ENCODE measurements around the gene ATP6V0C. TPM values are rescaled to one million over a fixed set of nuclear protein-coding genes. Genes with fewer than 3 reads are reported as not detected.
"Not testable (repeated sequence)": the region's sequence is repeated elsewhere in the genome, so short reads cannot be mapped to it uniquely, and the experiment has no call there.

The ATP6V0C gene
- polyA plus RNA-seq, 3 donors from 2014 or later, result 70.9 to 116 (median 90.8) TPM

DNA sequence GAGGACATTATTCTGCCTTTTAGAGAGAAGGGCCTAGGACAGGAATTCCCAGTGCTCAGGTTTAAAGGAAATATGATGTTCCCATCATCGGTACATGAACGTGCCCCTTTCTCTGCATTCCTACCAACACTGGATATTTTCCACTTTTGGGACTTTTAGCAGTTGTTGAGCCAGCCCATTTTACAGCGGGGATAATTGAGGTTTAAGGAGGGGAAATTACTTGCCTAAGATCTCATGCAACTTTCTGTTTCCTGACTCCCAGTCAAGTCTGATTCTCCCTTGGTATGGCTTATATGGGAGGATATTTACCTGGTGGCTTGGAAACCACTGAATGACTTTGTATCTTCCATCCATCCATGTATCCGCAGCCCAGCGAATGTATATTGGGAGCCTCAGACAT, 20.6 kb downstream of the ATP6V0C start:
- peaks cover 35 to 40% of the 10 kb centered on the region in 2 donors for H3K4me1 Mint-ChIP-seq
- DNase-seq, H3K36me3 Mint-ChIP-seq, H3K9me3 Mint-ChIP-seq: not testable (repeated sequence)
- H3K27me3 Mint-ChIP-seq (ENCODE audit: low read depth in 3 of 3), result peaks cover 35 to 38% (median 36%) of the 10 kb centered on the region in 3 donors
- peak overlapping the region; percentile 62 to 99 (median 98) for H3K27ac Mint-ChIP-seq
- peak overlapping the region in 4 of 5 donors; percentile 61 to 80 (median 70) for H3K4me3 Mint-ChIP-seq

GRCh38 chr16:2535625-2536013, 21.9 kb downstream of the ATP6V0C start:
- no peak for DNase-seq
- H3K4me1 Mint-ChIP-seq, result peaks cover 48 to 51% of the 10 kb centered on the region in 2 donors

GRCh38 chr16:2537451-2538379, 24.0 kb downstream of the ATP6V0C start, which contains the start of gene PDPK1:
TSS of gene PDPK1 (plus strand) at chr16:2538021. CDS start at chr16:2538113, 92 bp downstream.
- peaks cover 20 to 23% (median 20%) of the 10 kb centered on the region in 3 donors for H3K27me3 Mint-ChIP-seq (ENCODE audit: low read depth in 3 of 3)
- peaks cover 52 to 56% of the 10 kb centered on the region in 2 donors for H3K4me1 Mint-ChIP-seq
- peak within 1 kb of the TSS; percentile 91 to 97 (median 94) for H3K27ac Mint-ChIP-seq
- peak within 1 kb of the TSS; percentile 81 to 94 (median 91) for H3K4me3 Mint-ChIP-seq
- peaks cover 0 to 3% (median 0%) of the 10 kb centered on the region in 6 donors for H3K9me3 Mint-ChIP-seq
- no peaks in the 10 kb centered on the region for H3K36me3 Mint-ChIP-seq
- DNase-seq, result peak; percentile 93 to 97 (median 96)

More at GRCh38 chr16:2535625-2536013, 21.9 kb downstream of the ATP6V0C start:
- peak overlapping the region in 4 of 5 donors; percentile 35 to 81 (median 40) for H3K4me3 Mint-ChIP-seq
- peak overlapping the region in 4 of 6 donors; percentile 55 to 66 (median 60) for H3K27ac Mint-ChIP-seq
- peaks cover 0 to 3% (median 0%) of the 10 kb centered on the region in 6 donors for H3K9me3 Mint-ChIP-seq
- no peaks in the 10 kb centered on the region for H3K36me3 Mint-ChIP-seq
- H3K27me3 Mint-ChIP-seq (ENCODE audit: low read depth in 3 of 3), result peaks cover 34 to 36% (median 36%) of the 10 kb centered on the region in 3 donors

DNA sequence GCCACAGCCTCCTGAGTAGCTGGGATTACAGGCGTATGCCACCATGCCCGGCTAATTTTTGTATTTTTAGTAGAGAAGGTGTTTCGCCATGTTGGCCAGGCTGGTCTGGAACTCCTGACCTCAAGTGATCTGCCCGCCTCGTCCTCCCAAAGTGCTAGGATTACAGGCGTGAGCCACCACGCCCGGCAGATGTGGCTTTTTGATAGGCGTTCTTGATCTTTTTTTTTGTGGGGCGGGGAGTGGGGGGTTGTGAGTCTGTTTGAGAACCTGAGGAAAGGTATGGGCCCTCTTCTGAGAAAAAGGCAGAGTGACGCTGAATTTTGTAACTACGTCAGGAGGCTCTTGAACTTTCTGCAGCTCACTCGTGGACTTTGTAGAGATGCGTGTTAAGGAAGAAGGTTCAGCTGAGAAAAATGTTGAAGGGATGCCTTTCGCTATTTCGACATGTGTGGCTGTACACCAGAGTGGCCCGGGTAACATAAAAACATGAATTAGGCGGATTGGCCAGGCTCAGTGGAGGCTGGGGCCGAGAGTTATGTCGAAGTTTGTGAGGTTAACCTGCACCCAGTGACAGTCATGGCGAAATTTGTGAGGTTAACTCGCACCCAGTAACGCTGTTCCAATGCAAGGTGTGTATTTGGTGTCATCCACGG, 25.6 kb downstream of the ATP6V0C start:
- not testable (repeated sequence) for H3K27me3 Mint-ChIP-seq (ENCODE audit: low read depth in 3 of 3); H3K36me3 Mint-ChIP-seq; H3K9me3 Mint-ChIP-seq; DNase-seq
- Mint-ChIP-seq H3K27ac (peak overlapping the region in 5 of 6 donors; percentile 23 to 73 (median 72)), H3K4me1 (peaks cover 48 to 50% of the 10 kb centered on the region in 2 donors), H3K4me3 (peak overlapping the region; percentile 75 to 87 (median 83))

DNA sequence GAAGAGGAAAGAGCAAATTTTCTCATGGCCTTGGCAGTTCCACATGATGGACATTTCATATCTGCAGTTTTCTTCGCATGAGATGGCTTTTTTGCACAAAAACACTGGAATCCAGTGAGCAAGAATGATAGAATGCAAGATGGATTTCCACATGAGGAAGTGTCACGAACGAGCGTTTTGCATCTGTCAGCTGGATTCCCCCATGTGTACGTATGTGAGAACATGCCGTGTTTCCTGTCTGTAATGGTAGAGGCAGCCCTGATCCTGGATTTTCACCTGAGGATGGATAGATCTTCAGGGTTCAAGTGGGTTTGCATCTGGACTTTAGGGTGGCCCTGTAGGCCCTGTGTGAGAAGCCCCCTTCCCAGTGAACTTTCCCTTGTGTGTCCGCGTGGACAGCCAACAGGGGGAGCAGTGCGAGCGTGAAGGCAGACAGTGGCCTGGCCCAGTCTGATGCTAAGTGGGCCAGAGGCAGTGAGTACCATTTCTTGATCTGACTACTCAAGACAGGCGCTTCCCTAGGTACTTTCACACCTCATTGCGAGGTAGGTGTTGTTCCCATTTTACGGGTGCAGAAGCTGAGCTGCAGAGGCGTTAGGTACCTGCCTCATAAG, 26.2 kb downstream of the ATP6V0C start:
- Mint-ChIP-seq H3K27ac (peak overlapping the region in 2 of 6 donors; percentile 73), H3K4me3 (peak overlapping the region in 4 of 5 donors; percentile 75 to 87 (median 83)), H3K4me1 (peaks cover 48 to 50% of the 10 kb centered on the region in 2 donors)
- not testable (repeated sequence) for H3K36me3 Mint-ChIP-seq; H3K27me3 Mint-ChIP-seq (ENCODE audit: low read depth in 3 of 3); H3K9me3 Mint-ChIP-seq; DNase-seq

DNA sequence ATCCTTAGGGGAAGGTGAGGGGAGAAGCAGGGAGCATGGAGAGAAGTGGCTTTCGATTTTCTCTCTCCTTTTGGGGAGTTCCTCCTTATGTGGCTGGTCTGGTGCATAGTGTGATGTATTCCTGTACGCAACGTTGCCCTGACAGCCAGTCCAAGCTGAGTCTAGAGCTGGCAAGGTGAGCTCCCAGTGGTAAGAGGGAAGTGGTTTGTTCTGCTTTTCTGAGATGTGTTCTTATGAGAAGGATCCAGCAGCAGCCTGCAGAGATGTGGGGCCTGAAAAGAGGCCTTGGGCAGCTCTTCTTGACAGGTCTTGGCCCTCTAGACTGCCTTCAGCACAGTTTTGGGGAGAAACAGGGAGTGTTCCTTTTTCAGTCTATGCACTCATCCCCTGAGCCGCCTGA, 27.2 kb downstream of the ATP6V0C start:
- DNase-seq; H3K36me3 Mint-ChIP-seq; H3K27me3 Mint-ChIP-seq (ENCODE audit: low read depth in 3 of 3); H3K9me3 Mint-ChIP-seq: not testable (repeated sequence)
- Mint-ChIP-seq H3K4me3 (peak overlapping the region in 2 of 5 donors; percentile 39 to 45), H3K27ac (peak overlapping the region in 5 of 6 donors; percentile 40 to 80 (median 57)), H3K4me1 (peaks cover 48 to 55% of the 10 kb centered on the region in 2 donors)

DNA sequence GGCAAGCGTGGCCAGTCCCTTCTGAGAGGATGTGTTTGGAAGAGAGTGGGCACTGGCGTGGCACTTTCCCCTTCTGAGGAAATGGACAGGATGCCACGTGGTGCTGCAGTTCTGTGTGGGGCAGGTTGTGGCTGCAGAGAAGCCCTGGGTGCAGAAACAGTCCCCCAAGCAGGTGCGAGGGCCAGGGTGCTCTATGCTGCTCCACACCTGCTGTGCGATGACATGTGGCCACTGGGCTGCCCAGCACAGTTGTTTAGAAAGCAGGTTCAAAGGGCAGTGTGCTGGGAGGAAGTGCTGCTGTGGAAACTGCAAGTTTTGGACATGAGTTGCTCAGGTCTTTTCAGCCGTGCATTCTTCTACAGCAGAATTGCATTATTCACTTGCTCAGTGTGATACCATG, 27.7 kb downstream of the ATP6V0C start:
- not testable (repeated sequence) for H3K36me3 Mint-ChIP-seq; H3K9me3 Mint-ChIP-seq; H3K27me3 Mint-ChIP-seq (ENCODE audit: low read depth in 3 of 3); DNase-seq
- peak overlapping the region in 5 of 6 donors; percentile 40 to 80 (median 65) for H3K27ac Mint-ChIP-seq
- peaks cover 48 to 51% of the 10 kb centered on the region in 2 donors for H3K4me1 Mint-ChIP-seq
- peak overlapping the region in 2 of 5 donors; percentile 17 to 45 for H3K4me3 Mint-ChIP-seq

DNA sequence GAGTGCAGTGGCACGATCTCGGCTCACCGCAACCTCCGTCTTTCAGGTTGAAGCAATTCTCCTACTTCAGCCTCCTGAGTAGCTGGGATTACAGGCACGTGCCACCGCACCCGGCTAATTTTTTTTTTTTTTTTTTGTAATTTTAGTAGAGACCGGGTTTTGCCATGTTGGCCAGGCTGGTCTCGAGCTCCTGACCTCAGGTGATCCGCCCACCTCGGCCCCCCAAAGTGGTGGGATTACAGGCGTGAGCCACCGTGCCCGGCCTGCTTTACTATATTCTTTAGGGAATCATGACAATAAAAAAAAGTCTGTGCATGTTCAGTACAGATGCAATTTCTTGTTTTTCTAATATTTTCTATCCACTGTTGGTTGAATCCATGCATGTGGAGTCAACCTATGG, 30.0 kb downstream of the ATP6V0C start:
- H3K4me3 Mint-ChIP-seq; H3K27ac Mint-ChIP-seq; H3K27me3 Mint-ChIP-seq (ENCODE audit: low read depth in 3 of 3); H3K9me3 Mint-ChIP-seq; H3K36me3 Mint-ChIP-seq; DNase-seq: not testable (repeated sequence)
- H3K4me1 Mint-ChIP-seq, result peaks cover 38 to 43% of the 10 kb centered on the region in 2 donors

DNA sequence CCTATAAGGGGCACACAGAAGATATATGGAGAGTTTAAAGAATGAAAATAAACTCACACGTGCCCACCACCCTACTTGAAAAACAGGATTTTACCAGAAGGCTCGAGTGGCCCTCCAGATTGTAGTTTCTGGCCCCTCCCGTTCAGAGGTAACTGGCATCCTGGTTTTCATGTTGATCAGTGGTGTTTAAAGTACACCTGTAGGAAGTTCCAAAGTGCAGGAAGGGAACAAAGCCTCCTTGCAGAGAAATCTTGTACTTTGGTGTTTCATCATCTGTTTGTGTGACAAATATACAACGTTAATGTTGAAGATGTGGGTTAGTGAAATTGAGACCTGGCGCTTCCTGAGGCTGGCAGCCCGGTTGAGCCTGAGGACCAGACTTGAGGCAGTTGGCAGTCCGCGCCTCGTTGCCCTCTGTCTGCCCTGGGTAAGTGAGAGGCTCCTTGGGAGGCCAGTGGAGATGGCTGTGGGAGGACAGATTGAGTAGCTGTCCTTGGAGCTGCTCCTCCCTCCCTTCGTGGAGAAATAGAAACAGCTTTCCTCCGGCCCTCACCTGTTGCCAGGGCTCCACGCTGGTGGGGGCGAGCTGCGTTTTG, 36.6 kb downstream of the ATP6V0C start:
- not testable (repeated sequence) for DNase-seq; H3K36me3 Mint-ChIP-seq; H3K27me3 Mint-ChIP-seq (ENCODE audit: low read depth in 3 of 3); H3K9me3 Mint-ChIP-seq; H3K4me3 Mint-ChIP-seq; H3K27ac Mint-ChIP-seq; H3K4me1 Mint-ChIP-seq

GRCh38 chr16:2551420-2551889, 37.7 kb downstream of the ATP6V0C start:
- H3K4me1 Mint-ChIP-seq; H3K9me3 Mint-ChIP-seq; H3K4me3 Mint-ChIP-seq; DNase-seq; H3K36me3 Mint-ChIP-seq; H3K27ac Mint-ChIP-seq; H3K27me3 Mint-ChIP-seq (ENCODE audit: low read depth in 3 of 3): not testable (repeated sequence)

- H3K9me3 Mint-ChIP-seq; H3K36me3 Mint-ChIP-seq; H3K27ac Mint-ChIP-seq; H3K27me3 Mint-ChIP-seq (ENCODE audit: low read depth in 3 of 3); DNase-seq; H3K4me1 Mint-ChIP-seq; H3K4me3 Mint-ChIP-seq: not testable (repeated sequence)
Measured at GRCh38 chr16:2554709-2555425, 41.1 kb downstream of the ATP6V0C start.

DNA sequence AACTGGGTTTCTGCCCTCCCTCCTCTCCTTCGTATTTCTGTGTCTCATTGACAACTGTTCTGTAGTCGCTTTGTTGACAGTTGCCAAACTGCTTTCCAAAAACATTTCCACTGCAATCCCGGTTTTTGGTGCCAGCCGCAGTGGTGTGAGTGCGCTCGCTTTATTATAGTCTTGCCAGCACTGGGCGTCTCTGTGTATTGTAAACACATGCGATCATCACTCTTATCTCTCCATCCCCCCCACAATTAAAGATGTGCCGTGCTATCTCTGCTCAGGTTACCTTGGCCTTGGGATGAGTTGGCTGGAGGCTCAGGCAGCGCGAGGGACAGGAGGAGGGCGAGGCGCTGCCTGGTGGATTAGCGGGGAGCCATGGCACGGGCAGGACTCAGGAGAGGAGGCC, 43.4 kb downstream of the ATP6V0C start:
- not testable (repeated sequence) for H3K4me1 Mint-ChIP-seq; DNase-seq; H3K9me3 Mint-ChIP-seq; H3K27me3 Mint-ChIP-seq (ENCODE audit: low read depth in 3 of 3); H3K36me3 Mint-ChIP-seq; H3K27ac Mint-ChIP-seq; H3K4me3 Mint-ChIP-seq

Data from immature natural killer cell (primary cell).